Cardiac muscle cell (in vitro differentiated cells and primary cell): Measurements from ENCODE around the gene LUZP2. TPM values are rescaled to one million over a fixed set of nuclear protein-coding genes. Genes with fewer than 3 reads are reported as not detected.
A peak's percentile ranks its signal among the peaks of the same experiment; 100 is the strongest.

Source experiments
- DNase-seq, 2 donors: peaks; one replicate each; pipeline versions ENCODE4 v3.0.0 to v3.0.0-alpha.2; 2010 to 2017; ENCODE audit warnings: low read depth in 1 of 2, low spot score in 1 of 2
- H3K27ac ChIP-seq: fragments of 200-600 bp; sonication (generic); 2 replicates; pipeline ENCODE4 v1.5.1; 2016
- H3K27me3 ChIP-seq: fragments of 200-600 bp; sonication (generic); 2 replicates; pipeline ENCODE4 v1.6.0; 2016; ENCODE audit warnings: control low read depth
- H3K36me3 ChIP-seq: fragments of 200-600 bp; sonication (generic); 2 replicates; pipeline ENCODE4 v1.5.1; 2016; ENCODE audit warnings: control low read depth
- H3K4me1 ChIP-seq: fragments of 200-600 bp; sonication (generic); 2 replicates; pipeline ENCODE4 v1.8.1; 2017; ENCODE audit warnings: low read depth, mild to moderate bottlenecking, mixed run types
- H3K4me3 ChIP-seq: fragments of 200-600 bp; sonication (generic); 2 replicates; pipeline ENCODE4 v1.5.1; 2016; ENCODE audit warnings: mild to moderate bottlenecking
- H3K9me3 ChIP-seq: fragments of 200-600 bp; sonication (generic); 2 replicates; pipeline ENCODE4 v1.5.1; 2017; ENCODE audit warnings: low read depth, mild to moderate bottlenecking, control low read depth
- CTCF ChIP-seq: IDR thresholded peaks from 2 replicates; pipeline ENCODE4 v1.5.1; 2012; ENCODE audit warnings: low read depth, mild to moderate bottlenecking, low read length
- polyA plus RNA-seq: library from polyadenylated mRNA; unstranded; fragments of >200 nt; fragmentation: Nextera tagmentation; extraction: Ambion mirVana; gene quantifications from 2 replicates; pipeline ENCODE4 v1.2.1, GENCODE V29; 2016
- total RNA-seq: library from RNA; depleted of rRNA; stranded (reverse); fragments of >200 nt; gene quantifications from 2 replicates; pipeline ENCODE4 v1.2.3, GENCODE V29; 2016

LUZP2 gene
- total and polyA plus RNA-seq, 2 experiments from 2014 or later: not detected

- Histone ChIP-seq H3K36me3 (no peaks in the 10 kb centered on the region), H3K27me3 (no peaks in the 10 kb centered on the region), H3K27ac (no peak overlapping the region), H3K4me3 (no peak overlapping the region), H3K9me3 (no peaks in the 10 kb centered on the region), H3K4me1 (no peaks in the 10 kb centered on the region)
- no peak for DNase-seq
- no peak for TF ChIP-seq CTCF
Measured at GRCh38 chr11:24567380-24567779, 70.5 kb downstream of the LUZP2 start.

- TF ChIP-seq CTCF: no peak
- H3K27me3 ChIP-seq: no peaks in the 10 kb centered on the region
- H3K9me3 ChIP-seq: no peaks in the 10 kb centered on the region
- no peak overlapping the region for H3K4me3 ChIP-seq
- no peak for DNase-seq
- H3K27ac ChIP-seq: no peak overlapping the region
- no peaks in the 10 kb centered on the region for H3K4me1 ChIP-seq
- H3K36me3 ChIP-seq: no peaks in the 10 kb centered on the region
Measured at GRCh38 chr11:24572376-24572775, 75.5 kb downstream of the LUZP2 start.

GRCh38 chr11:24574461-24574860 lies 77.6 kb downstream of the LUZP2 start:
- no peak overlapping the region for H3K27ac ChIP-seq
- TF ChIP-seq CTCF: no peak

GRCh38 chr11:24575392-24575791 lies 78.5 kb downstream of the LUZP2 start:
- no peaks in the 10 kb centered on the region for H3K36me3 ChIP-seq
- H3K4me3 ChIP-seq: no peak overlapping the region
- peak in 1 of 2 donors; percentile 55 for DNase-seq
- no peak for TF ChIP-seq CTCF
- no peak overlapping the region for H3K27ac ChIP-seq
- no peaks in the 10 kb centered on the region for H3K4me1 ChIP-seq
- H3K27me3 ChIP-seq: no peaks in the 10 kb centered on the region
- H3K9me3 ChIP-seq: no peaks in the 10 kb centered on the region

More at GRCh38 chr11:24574461-24574860, 77.6 kb downstream of the LUZP2 start:
- peak in 1 of 2 donors; percentile 29 for DNase-seq
- Histone ChIP-seq H3K4me3 (no peak overlapping the region), H3K4me1 (no peaks in the 10 kb centered on the region), H3K27me3 (no peaks in the 10 kb centered on the region), H3K9me3 (no peaks in the 10 kb centered on the region), H3K36me3 (no peaks in the 10 kb centered on the region)

- no peaks in the 10 kb centered on the region for H3K27me3 ChIP-seq
- H3K9me3 ChIP-seq: no peaks in the 10 kb centered on the region
- DNase-seq: peak in 1 of 2 donors; percentile 12
- H3K36me3 ChIP-seq: no peaks in the 10 kb centered on the region
- no peak overlapping the region for H3K4me3 ChIP-seq
- TF ChIP-seq CTCF: no peak
- no peaks in the 10 kb centered on the region for H3K4me1 ChIP-seq
- no peak overlapping the region for H3K27ac ChIP-seq
Measured at GRCh38 chr11:24585192-24585591, 88.3 kb downstream of the LUZP2 start.

- Histone ChIP-seq H3K9me3 (no peaks in the 10 kb centered on the region), H3K27ac (no peak overlapping the region), H3K4me1 (no peaks in the 10 kb centered on the region), H3K4me3 (no peak overlapping the region), H3K36me3 (no peaks in the 10 kb centered on the region), H3K27me3 (no peaks in the 10 kb centered on the region)
- peak in 1 of 2 donors; percentile 12 for DNase-seq
- TF ChIP-seq CTCF: no peak
Measured at GRCh38 chr11:24587635-24588034, 90.8 kb downstream of the LUZP2 start.
